Fibroblast of skin of right biceps (primary cell): ENCODE data around the gene PTGES3.
"Not testable (repeated sequence)": the region's sequence is repeated elsewhere in the genome, so short reads cannot be mapped to it uniquely, and the experiment has no call there.

Source experiments
- DNase-seq: peaks from one replicate; pipeline ENCODE4 v3.0.0-alpha.2; 2013

The PTGES3 gene, protein sequence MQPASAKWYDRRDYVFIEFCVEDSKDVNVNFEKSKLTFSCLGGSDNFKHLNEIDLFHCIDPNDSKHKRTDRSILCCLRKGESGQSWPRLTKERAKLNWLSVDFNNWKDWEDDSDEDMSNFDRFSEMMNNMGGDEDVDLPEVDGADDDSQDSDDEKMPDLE

GRCh38 chr12:56688129-56688845, at the start of gene PTGES3:
Gene PTGES3 (minus strand): TSS chr12:56688284. CDS start chr12:56687999, 285 bp downstream.
- DNase-seq, result peak; percentile 98

- no peak for DNase-seq
Observed at GRCh38 chr12:56728139-56728861, 40.2 kb upstream of the PTGES3 start.

DNA sequence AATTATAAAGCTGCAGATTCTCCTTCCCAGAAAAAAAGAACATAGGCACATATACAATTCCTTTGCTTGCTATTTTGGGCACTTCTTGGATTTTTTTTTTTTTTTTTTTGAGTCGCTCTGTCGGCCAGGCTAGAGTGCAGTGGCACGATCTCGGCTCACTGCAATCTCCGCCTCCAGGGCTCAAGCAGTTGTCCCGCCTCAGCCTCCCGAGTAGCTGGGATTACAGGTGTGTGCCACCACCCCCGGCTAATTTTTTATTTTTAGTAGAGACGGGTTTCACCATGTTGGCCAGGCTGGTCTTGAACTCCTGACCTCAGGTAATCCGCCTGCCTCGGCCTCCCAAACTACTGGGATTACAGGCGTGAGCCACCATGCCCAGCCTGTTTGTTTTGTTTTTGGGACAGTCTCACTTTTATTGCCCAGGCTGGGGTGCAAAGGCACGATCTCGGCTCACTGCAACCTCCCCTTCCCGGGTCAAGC, 38.2 kb upstream of the PTGES3 start:
- DNase-seq, result not testable (repeated sequence)

DNA sequence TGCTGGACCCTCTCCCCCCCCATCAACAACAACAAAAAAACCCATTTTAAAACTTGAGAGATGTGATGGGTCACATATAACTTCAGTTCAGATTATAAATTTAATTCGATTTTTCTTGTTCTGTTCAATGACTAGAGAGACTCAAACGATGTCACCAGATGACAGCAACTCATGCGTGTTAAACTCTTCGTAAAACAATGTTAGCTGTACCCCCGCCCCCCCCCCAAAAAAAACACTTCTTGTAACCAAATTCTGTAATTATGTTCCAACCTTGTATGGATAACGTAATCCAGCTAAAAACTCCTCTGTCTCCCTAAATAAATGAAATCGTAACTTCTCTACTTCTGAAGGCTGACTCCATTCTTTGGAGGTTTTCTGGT, 37.6 kb upstream of the PTGES3 start:
- no peak for DNase-seq

DNA sequence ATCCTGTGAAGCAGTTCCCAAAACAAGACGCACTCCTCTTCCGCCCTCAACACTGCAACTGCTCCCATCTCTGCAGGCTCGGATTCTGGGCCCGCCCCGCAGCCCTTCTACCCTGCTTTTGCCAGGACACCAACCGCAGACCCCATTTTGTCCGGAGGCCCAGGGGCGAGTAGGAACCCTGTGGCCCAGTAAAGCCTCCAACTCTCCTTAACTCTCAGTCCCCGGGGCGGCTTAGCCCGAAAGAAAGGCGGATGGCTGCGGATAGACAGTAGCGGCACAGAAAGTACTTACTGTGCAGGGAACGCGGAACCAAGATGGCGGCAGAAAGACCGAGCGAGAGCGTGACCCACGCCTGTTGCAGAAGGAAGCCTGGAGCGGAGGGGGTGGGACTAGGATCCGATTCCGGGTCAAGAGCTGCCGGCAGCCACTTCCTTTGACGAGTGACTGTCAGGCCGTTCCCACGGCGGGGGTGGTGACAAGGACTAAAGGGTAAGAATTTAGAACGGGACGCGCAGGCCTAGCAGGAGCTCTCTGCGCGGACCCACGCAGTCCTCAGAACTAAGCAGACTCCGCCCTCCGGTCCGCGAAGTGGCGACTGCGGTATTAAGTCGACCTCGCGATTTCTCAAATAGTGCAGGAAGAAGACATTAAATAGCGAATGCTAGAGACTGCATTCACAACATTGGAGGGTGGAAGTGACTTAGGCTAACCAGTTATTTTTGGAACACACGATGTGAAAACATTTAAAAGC, 37.1 kb upstream of the PTGES3 start, which contains the start of gene NACA:
Gene NACA (minus strand): TSS at position 328 of the 751 bp plus-strand sequence. CDS start 778 bp downstream, outside the sequence.
- DNase-seq, result peak; percentile 98

DNA sequence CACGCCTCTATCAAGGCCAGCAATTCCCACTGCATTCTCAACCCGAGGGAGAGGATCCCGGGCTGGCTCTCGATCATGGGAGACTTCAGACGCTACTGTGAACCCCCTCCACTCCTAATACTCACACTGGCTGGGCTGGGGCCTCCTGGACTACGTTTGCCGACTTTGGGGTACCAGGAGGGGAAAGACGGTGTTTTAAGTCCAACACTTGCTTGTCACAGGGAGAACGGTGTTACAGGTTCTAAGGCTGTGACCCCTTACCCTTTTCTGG, 36.6 kb upstream of the PTGES3 start:
- DNase-seq, result no peak

- DNase-seq, result peak; percentile 71
Observed at GRCh38 chr12:56723889-56724700, 36.0 kb upstream of the PTGES3 start.

DNA sequence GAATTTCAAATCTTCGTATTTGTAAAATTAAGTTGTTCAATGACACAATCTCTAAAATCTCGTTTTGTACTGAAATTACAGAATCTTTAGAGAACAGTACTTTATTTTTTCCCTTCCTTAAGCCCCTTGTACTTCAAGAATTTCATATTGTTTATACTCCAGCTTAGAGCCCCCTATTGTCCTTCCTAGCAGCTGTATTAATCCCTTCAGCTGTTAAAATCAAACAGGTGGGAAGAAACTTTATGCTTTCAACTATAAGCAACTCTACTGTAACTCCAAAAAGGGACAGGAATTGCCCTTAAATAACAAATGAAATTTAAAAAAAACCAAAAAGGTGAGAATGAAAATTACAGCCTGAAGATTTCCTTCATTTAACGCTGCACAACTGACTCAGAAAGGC, 35.3 kb upstream of the PTGES3 start:
- no peak for DNase-seq

GRCh38 chr12:56722832-56723231, 34.7 kb upstream of the PTGES3 start:
- DNase-seq, result no peak

DNA sequence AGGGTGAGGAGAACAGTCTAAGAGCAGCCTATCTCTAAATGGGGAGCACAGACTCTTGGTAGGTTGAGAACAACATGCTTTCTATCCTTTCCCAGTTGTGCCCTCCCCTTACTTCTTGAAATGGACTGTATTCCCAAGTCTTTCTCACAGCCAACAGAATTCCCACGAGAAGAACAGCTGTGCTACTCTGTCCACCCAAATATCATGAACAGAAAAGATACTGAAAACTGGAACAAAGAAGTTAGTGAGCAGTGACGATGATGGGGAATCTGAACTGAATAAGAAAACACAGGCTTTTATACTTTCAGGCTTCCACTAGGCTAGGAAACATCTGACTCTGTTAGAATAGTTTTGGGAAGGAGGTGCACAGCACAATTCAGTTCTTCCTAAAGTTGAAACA, 33.6 kb upstream of the PTGES3 start:
- DNase-seq, result no peak

- DNase-seq, result no peak
Observed at GRCh38 chr12:56721216-56721615, 33.1 kb upstream of the PTGES3 start.

GRCh38 chr12:56720731-56721151, 32.7 kb upstream of the PTGES3 start:
- no peak for DNase-seq

- no peak for DNase-seq
Observed at GRCh38 chr12:56719056-56719455, 31.0 kb upstream of the PTGES3 start.

- no peak for DNase-seq
Observed at GRCh38 chr12:56718636-56719035, 30.6 kb upstream of the PTGES3 start.

- DNase-seq, result no peak
Observed at GRCh38 chr12:56718149-56718548, 30.1 kb upstream of the PTGES3 start.

GRCh38 chr12:56716933-56717880, 29.1 kb upstream of the PTGES3 start:
- no peak for DNase-seq

DNA sequence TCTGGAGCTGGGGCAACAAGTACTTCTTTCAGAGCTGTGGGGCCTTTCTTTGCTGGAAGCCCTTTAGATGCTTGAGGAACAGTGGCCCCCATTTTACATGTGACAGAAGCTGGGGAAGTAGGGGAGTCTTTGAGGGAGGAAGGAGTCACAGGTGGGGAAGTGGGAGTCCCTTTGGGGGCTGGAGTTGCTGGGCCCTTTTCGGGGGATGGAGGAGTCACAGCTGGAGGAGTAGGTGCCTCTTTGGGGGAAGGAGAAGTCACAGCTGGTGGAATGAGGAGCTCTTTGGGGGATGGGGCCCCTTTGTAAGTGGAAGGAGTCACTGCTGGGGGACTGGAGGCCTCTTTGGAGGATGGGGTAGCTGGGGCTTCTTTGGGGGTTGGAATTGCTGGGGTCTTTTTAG, 28.4 kb upstream of the PTGES3 start:
- no peak for DNase-seq

GRCh38 chr12:56715798-56716197, 27.7 kb upstream of the PTGES3 start:
- no peak for DNase-seq

DNA sequence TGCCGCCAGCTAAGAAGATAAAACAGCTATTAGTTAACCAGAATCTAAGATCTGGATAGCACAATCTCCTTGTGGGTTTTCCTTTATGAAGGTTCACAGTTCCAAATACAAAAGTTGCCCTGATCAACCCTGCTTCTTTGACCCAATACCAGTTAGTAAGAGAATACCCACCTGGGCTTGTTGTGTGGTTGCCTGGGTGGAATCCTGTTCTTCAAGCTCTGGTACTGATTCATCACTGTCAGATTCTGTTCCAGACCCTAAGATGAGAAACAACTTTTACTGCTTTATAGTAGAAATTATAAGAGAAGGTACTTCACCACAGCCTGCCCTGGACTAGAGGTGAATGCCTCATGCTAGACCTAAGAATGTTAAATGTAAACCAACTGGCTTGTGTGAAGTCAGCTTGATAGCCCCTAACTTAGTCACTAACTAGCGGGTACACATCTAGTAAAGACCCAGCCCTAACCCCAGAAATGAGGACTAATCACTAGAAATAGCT, 26.4 kb upstream of the PTGES3 start:
- no peak for DNase-seq

- DNase-seq, result no peak
Observed at GRCh38 chr12:56713345-56713744, 25.3 kb upstream of the PTGES3 start.

- no peak for DNase-seq
Observed at GRCh38 chr12:56709759-56710376, 21.8 kb upstream of the PTGES3 start.
